NCI-H345 (cell line): Measurements from ENCODE around the gene IRX6.

ENCODE experiments used
- DNase-seq: peaks from one replicate; lab custom pipeline; 2025; lab: John Stamatoyannopoulos, UW

Gene IRX6

GRCh38 chr16:55323637-55324271 lies at the start of gene IRX6:
IRX6 (plus strand) TSS chr16:55324203; CDS start chr16:55325092, 889 bp downstream.
- DNase-seq = no peak

DNA sequence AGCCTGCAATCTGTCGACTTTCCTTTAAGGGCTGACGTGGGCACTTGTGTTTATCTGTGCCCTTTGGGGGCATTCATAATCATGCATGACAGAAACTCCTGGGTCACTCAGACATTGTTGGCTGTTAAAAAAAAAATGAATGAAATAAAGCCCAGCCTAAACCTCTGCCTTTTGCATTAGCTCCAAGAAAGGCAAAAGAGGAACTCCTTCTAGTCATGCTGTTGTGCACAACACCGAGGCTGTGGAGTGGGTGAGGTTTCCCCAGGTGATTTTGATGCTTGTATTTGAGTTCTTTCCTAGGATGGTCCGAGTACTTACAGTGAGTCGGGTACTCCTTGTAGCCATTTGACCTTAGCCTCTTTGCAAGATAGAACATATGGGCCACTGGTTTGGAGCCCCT lies 49.6 kb upstream of the IRX6 start:
- no peak for DNase-seq

DNA sequence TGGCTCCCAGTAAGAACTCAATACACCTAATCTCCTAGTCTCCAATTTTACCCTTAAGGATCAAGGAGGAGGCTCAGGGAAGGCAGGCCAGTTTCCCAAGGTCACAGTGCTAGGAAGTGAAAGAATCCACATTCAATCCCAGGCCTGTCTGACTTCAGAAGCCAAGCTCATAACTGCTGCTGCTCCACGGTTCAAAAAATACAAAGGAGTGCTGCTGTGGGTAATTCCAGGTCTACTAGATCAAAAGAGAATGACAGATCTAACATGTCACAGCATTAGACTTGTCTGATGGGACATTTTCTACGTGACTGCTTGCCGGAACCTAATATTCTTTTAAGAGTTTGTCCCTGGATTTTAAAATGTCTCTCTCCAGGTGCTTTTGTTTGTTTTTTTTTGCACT lies 48.8 kb upstream of the IRX6 start:
- DNase-seq = no peak

- no peak for DNase-seq
These were observed 48.1 kb upstream of the IRX6 start for GRCh38 chr16:55275869-55276268.

DNA sequence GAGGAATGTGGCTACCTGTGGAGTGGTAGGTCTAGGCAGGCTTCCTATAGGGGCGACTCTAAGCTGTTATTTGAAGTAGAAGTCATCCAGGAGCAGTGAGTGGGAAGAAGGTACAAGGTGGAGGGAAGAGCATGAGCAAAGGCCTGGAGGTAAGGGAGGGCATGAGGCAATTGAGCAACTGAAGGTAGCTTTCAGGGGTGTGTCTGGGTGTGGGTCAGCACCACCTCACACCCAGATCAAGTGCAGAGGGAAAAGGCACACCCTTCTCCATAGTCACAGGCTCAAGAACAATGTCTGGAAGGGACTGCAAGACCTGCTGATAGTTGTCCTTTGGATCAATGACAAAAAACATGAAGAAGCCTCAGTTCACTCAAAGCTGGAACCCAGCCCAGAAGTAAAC lies 46.5 kb upstream of the IRX6 start:
- DNase-seq = no peak

- DNase-seq = no peak
These were observed 44.4 kb upstream of the IRX6 start for GRCh38 chr16:55279598-55279997.

GRCh38 chr16:55280587-55280986 lies 43.4 kb upstream of the IRX6 start:
- no peak for DNase-seq

DNA sequence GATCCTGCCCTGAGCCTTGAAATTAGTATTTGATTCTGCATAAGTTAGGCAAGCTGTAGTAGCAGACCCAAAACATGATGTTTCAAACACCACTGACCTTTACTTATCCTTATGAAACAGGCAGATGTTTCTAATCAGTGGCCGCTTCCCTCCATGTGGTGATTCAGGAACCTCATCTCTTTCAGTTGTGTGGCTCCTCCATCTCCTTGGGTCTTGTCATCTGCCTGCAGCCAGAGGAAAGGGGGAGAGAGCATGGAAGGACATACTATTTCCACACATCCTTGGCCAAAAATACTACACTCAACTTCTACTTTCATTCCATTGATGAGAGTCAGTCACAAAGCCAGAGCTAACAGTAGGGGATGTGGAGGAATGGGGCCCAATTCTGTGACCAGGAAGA lies 41.6 kb upstream of the IRX6 start:
- no peak for DNase-seq

DNA sequence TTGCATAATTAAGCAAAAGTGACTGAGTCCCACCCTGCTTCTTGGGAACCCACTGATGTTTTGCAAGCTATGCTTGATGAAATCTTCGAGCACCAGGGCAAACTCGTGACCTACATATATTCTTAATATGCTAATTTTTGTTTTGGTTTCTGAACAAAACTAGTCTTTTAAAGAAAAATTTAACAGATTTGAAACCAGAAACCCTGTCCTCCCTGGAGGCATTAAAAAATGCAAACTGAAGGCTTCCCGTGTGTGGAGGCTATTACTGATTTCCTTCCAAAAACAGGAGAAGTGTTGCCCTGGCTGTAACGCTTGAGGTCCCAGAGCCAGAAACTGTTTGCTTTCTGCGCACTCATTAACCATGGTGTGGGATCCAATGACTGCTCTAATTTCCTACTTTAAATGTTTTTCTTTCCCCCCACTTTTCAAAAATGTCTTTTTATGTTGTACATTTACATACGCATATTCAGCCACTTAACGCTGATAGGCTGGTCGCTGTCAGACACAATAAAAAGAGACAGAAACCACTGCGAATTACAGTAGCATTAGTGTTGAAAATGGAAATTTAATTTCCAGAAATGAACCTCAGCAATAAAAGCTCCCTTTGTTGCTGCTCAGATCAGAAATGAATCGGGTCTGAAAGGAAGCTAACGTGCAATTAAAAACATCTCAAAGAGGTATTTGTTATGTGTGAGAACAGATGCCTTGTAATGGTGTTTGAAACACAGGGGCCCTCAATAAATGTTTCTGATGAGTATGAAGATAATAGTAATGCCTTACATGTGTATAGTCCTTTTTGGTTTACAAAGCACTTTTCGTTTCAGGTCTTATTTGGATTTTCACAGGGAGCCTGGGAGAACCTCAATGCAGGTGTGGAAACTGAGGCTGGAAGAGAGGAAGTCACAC lies 39.9 kb upstream of the IRX6 start:
- DNase-seq = no peak

- no peak for DNase-seq
These were observed 39.3 kb upstream of the IRX6 start for GRCh38 chr16:55284718-55285099.

DNA sequence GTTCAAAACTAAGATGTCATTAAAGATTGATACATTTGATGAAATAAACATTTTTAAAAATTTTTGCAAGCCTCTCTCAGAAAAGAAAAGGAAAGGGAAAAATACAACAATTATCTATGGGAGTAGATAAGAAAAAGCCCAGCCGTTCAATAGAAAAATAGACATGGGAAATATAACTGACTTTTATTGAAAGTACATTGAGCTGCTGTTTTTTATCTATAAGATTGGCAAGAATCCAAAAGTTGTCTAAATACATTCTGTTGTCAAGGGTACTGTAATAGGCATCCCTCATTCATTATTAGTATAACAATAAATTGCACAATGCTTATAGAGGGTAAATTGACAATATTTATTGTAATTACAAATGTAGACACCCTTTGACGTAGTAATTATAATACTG lies 38.4 kb upstream of the IRX6 start:
- DNase-seq = no peak

GRCh38 chr16:55289353-55289752 lies 34.6 kb upstream of the IRX6 start:
- DNase-seq = no peak

DNA sequence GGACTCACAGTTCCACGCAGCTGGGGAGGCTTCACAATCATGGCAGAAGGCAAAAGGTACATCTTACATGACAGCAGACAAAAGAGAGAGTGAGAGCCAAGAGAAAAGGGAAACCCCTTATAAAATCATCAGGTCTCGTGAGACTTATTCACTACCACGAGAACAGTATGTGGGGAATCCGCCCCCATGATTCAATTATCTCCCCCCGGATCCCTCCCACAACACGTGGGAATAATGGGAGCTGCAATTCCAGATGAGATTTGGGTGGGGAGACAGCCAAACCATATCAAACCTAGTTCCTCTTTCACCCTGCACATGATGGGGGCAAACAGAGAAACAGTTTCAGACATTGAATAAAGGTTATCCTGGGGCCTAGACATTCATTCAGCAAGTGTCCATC lies 32.2 kb upstream of the IRX6 start:
- no peak for DNase-seq

DNA sequence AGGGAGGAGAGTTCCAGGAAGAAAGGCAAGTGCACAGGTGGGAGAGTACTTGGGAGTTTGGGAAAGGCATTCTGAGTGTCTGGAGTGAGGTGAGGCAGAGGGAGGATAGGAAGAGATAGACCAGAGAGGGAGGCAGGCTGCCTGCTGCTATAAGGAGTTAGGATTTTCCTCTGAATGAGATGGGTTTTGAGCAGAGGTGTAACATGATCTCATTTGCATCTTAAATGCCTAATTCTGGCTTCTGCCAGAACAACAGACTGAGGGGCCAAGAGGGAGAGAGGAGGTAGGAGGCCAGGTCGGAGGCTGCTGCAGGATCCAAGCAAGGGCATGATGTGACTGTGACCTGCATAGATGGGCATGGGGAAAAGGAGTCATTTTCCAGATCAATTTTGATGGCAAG lies 31.5 kb upstream of the IRX6 start:
- DNase-seq = no peak

DNA sequence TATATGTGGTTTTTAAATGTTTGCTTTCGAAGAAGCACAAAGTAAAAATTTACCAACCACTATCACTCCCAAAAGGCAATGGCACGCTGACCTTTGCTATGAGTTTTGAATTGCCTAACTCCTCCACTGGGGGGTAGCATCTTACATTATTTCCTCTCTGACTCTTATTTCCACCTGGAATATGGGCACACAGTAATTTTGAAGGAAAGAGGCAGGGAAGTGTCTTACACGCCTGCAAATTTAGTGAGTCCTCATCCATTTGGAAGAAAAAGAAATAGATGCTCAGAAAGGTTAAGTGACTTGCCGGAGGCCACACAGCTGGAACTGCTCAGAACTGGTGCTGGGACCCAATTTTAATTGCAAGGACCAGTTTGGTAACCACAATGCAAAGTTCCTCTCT lies 29.9 kb upstream of the IRX6 start:
- no peak for DNase-seq

DNA sequence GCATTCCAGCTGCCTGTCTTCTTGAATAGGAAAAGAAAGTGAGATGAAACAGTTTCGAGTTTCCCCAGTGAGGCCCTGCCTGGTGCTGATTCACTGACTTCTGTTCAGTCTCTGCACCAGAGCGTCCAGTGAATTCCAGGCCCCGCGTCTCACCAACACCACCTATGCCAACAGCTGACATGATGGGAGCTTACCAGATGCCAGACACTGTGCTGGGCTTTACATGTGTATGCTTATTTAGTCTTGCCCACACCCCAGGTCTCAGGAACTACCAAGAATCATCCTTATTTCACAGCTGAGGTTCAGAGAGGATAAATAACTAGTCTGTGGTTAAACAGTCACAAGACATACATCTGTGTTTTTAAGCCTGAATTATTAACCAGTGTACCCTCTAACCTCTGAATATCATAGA lies 29.1 kb upstream of the IRX6 start:
- DNase-seq = no peak

GRCh38 chr16:55297062-55297909 lies 26.7 kb upstream of the IRX6 start:
- no peak for DNase-seq

DNA sequence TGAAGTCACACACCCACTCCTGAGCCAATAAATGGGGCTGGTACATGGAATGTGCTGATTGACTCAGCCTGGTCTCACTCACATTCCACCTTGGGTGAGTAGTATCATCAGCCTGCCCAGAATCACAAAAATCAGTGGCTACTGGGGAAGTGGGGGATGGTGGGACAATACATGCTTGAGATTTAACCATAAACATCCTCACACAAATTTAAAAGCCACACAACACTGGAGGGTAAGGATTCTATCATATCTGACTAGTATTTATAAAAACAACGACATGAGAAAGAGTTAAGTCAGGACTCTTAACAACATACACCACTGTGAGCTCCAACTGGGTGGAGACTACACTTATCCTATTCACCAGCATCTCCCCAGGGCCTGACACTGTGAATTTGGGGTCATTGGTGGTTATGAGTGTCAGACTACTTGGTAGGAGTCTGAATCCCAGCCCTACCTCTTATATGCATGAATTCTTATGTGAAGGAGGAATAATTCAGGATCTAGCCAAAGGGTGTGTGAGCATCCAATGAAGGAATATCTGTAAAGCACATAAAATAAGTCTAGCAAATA lies 26.0 kb upstream of the IRX6 start:
- no peak for DNase-seq

DNA sequence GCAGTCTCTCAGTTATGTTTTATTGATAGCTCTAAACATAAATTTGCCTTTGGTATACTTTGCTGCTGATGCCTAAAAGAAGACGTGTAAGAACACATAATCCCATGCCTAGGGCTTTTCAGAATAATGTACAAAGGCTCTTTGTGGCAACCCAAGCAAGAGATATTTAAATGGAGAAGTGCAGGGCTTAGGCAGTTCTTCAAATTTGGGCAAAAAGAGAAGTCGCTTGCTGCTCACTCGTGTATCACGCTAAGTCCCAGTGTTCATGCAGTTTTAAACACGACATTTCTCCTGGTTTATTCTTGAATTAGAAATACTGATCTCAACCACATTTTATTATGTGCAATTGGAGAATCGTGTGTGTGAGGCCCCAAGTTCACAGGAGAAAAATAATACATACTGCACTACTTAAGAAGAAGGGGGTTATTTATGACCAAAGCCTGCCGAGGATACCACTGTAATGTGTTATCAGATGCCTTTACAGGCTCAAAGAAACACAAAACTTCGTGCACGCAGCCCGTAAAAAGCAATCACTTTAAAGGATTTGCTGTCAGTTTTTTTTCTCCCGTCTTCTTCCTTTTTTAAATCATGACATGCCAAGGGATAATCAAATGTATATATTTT lies 22.5 kb upstream of the IRX6 start:
- DNase-seq = no peak

DNA sequence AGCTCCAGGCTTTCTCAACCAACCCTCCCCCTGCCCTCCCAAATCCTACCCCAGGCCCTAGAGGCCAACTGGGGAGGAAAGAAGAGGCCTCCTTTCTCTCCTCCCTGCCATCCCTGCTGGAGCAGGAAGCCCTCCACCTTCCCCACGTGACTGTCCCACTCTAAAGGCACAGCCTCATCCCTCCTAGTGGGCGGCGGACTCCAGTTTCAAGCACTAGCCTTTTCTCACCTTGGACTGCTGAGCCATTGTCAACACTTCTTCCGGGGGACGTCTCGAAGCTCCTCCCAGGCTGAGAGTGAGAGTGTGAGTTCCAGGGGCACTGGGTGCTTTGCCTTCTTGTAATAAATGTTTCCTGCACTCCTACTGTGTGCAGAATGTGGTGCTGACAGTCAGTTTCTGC lies 21.4 kb upstream of the IRX6 start:
- no peak for DNase-seq

DNA sequence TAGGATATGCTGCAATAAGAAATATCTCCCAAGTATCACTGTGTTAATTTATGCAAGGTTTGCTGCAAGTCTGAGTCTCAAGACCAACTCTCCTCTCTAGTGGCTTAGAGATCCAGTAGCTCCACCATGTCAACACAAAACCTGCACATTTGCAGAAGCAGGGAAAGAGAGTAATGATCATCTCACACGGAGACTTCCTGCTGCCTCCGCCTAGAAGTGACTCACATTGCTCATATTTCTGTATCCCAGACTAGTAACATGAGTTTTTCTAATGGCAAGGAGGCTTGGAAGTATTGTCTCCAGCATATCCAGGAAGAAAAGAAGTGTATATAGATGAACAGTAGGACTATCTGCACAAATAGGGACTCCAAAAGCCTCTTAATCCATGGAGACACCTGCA lies 15.0 kb upstream of the IRX6 start:
- DNase-seq = no peak

DNA sequence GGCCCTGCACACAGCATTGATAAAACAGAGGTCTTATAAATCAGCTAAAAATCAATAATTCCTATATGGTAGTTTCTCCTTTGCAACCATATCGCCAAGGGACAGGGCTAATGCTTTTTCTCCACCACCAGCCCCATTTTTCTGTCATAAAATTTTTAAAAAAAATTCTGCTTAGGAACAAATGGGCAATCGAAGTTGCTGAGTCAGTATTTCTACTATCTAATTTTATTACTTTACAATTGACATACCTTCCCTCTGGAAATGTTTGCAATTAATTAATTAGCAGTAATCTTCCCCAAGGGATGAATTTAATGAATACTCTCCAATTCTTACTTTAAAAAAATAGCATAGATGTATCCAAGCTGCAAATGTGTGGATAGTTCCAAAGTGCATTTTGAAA lies 1.7 kb upstream of the IRX6 start:
- no peak for DNase-seq
